Small intestine (tissue), 16 donors: ENCODE results near the gene GNL3L. TPM values are rescaled to one million over a fixed set of nuclear protein-coding genes. Genes with fewer than 3 reads are reported as not detected.
A peak's percentile ranks its signal among the peaks of the same experiment; 100 is the strongest.
"Not testable (repeated sequence)": the region's sequence is repeated elsewhere in the genome, so short reads cannot be mapped to it uniquely, and the experiment has no call there.

ENCODE experiments used
- DNase-seq, 2 donors: peaks; one replicate each; pipeline versions ENCODE4 v3.0.0 to v3.0.0-alpha.2; 2013
- FAIRE-seq: peaks from 2 replicates; lab custom pipeline; 2012; peaks lifted over from hg19 to GRCh38; lab: Jason Lieb, UNC
- H3K27ac ChIP-seq, 3 donors: one replicate each; pipeline ENCODE4 v1.5.1; 2013; ENCODE audit warnings: low read length in 2 of 3, mild to moderate bottlenecking in 2 of 3, control low read depth in 1 of 3, inconsistent platforms in 1 of 3, low read depth in 1 of 3, moderate library complexity in 1 of 3
- H3K27me3 ChIP-seq, 3 donors: one replicate each; pipeline ENCODE4 v1.6.1; 2013; ENCODE audit warnings: low read length in 3 of 3, inconsistent platforms in 1 of 3; ENCODE audit not compliant: control insufficient read depth in 3 of 3, insufficient read depth in 3 of 3
- H3K36me3 ChIP-seq, 3 donors: one replicate each; pipeline ENCODE4 v1.6.1; 2013; ENCODE audit warnings: low read length in 3 of 3, inconsistent platforms in 1 of 3, low read depth in 1 of 3, mild to moderate bottlenecking in 1 of 3, moderate library complexity in 1 of 3; ENCODE audit not compliant: control insufficient read depth in 3 of 3, insufficient read depth in 2 of 3
- H3K4me1 ChIP-seq, 3 donors: one replicate each; pipeline ENCODE4 v1.6.1; 2013; ENCODE audit warnings: low read length in 2 of 3, inconsistent platforms in 1 of 3, low read depth in 1 of 3, mild to moderate bottlenecking in 1 of 3, moderate library complexity in 1 of 3; ENCODE audit not compliant: control insufficient read depth in 3 of 3, insufficient read depth in 2 of 3
- H3K4me3 ChIP-seq, 3 donors: one replicate each; pipeline ENCODE4 v1.5.1; 2013; ENCODE audit warnings: low read length in 3 of 3, control low read depth in 1 of 3, inconsistent platforms in 1 of 3, low read depth in 1 of 3, mild to moderate bottlenecking in 1 of 3, moderate library complexity in 1 of 3
- H3K9me3 ChIP-seq, 2 donors: one replicate each; pipeline ENCODE4 v1.6.1; 2013; ENCODE audit warnings: low read depth in 1 of 2, low read length in 1 of 2; ENCODE audit not compliant: control insufficient read depth in 2 of 2, insufficient read depth in 1 of 2
- WGBS, 3 donors: extraction: QIAGEN DNeasy Blood & Tissue Kit; methylation state at CpG; one replicate each; pipeline ENCODE4 v1.1.7; 2013; 5-methylcytosine and 5-hydroxymethylcytosine counted together
- long read RNA-seq, 10 donors: transcript quantifications; one replicate each; lab custom pipeline, GENCODE V29; 2026
- polyA plus RNA-seq, 4 donors: library from polyadenylated mRNA; stranded (reverse) in 3 of 4; unstranded in 1 of 4; fragments of 200-250 nt in 3 of 4; fragments of 120-200 nt in 1 of 4; gene quantifications; one replicate each; pipeline versions ENCODE4 v1.2.1 to v1.2.3, GENCODE V29; 2013
- donor health status: healthy with polysubstance abuse.
- donor health status: control.
- donor health status: control.
- donor health status: Bipolar disorder and iron deficiency.
- donor health status: healthy.

The GNL3L gene, protein sequence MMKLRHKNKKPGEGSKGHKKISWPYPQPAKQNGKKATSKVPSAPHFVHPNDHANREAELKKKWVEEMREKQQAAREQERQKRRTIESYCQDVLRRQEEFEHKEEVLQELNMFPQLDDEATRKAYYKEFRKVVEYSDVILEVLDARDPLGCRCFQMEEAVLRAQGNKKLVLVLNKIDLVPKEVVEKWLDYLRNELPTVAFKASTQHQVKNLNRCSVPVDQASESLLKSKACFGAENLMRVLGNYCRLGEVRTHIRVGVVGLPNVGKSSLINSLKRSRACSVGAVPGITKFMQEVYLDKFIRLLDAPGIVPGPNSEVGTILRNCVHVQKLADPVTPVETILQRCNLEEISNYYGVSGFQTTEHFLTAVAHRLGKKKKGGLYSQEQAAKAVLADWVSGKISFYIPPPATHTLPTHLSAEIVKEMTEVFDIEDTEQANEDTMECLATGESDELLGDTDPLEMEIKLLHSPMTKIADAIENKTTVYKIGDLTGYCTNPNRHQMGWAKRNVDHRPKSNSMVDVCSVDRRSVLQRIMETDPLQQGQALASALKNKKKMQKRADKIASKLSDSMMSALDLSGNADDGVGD
- 10 to 100 TPM in 2 of 4 donors, 1 to 10 TPM in 2; 4.3 to 15.2 (median 9.1) TPM for polyA plus RNA-seq
- long read RNA-seq, donor 1, partial matches to known transcripts = 0 of 2 reads
- long read RNA-seq, donor 1, other reads (novel, unspliced or antisense) = 0 of 2 reads
- long read RNA-seq, donor 2 = 0 reads
- long read RNA-seq, donor 3 = 0 reads
- long read RNA-seq, donor 4 = 0 reads
- long read RNA-seq, donor 5 = 0 reads
- long read RNA-seq, donor 6, partial matches to known transcripts = 0 of 1 reads
- long read RNA-seq, donor 6, other reads (novel, unspliced or antisense) = 0 of 1 reads
- long read RNA-seq, donor 7 = 0 reads
- long read RNA-seq, donor 8 = 0 reads
- long read RNA-seq, donor 9 = 0 reads
- long read RNA-seq, donor 10 = 0 reads

DNA sequence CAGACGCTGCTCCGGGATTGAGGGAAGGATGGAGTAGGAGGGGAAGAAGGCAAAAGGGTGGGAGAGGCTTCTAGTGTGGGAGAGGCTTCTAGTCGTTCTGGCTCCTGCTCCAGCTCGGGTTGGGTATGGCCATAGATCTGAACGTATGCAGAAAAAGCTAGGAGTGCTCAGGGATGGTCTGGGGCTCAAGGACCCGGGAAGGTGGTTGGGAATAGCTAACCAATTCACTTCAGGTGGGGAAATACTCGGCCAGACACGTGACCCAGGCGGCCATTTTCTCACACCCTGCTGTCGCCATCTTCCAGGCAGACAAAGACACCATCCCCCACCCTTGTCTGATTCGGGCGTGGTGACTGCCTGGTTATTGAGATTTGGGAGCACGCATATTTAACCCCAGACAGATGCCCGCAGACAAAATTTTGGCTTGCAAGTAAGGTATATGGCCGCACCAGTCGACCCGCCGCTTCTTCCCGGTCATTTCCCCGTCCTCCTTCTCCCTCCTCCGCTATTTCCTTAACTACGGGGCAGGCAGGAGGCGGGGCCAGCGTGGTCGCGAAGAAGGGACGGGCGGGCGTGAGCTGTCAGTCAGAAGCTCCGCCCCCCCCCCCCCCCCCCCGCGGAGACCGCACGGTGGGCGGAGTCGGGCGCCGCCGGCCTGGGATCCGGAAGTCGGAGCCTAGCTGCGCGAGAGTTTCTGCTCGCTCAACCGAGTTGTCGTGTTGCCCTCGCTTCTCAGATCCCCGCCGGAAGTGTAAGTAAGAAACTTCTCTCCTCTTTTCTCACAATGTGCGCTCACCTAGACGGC, at the start of gene GNL3L:
GNL3L (plus strand) TSS at position 668 of the 805 bp plus-strand sequence. CDS start 2,348 bp downstream, outside the sequence.
- peaks cover 0 to 6% (median 0%) of the 10 kb centered on the region in 3 donors for H3K4me1 ChIP-seq
- WGBS, 3 donors = 3 to 38% (median 18%) methylated on average over 29 to 37 of the region's 51 CpGs
- H3K9me3 ChIP-seq = no peaks in the 10 kb centered on the region
- DNase-seq (peak; percentile 85 to 92), FAIRE-seq (no peak)
- peak within 1 kb of the TSS in 2 of 3 donors; percentile 87 to 91 for H3K27ac ChIP-seq
- H3K27me3 ChIP-seq = no peaks in the 10 kb centered on the region
- H3K4me3 ChIP-seq = peak within 1 kb of the TSS; percentile 41 to 89 (median 63)
- H3K36me3 ChIP-seq = peaks cover 0 to 11% (median 0%) of the 10 kb centered on the region in 3 donors

DNA sequence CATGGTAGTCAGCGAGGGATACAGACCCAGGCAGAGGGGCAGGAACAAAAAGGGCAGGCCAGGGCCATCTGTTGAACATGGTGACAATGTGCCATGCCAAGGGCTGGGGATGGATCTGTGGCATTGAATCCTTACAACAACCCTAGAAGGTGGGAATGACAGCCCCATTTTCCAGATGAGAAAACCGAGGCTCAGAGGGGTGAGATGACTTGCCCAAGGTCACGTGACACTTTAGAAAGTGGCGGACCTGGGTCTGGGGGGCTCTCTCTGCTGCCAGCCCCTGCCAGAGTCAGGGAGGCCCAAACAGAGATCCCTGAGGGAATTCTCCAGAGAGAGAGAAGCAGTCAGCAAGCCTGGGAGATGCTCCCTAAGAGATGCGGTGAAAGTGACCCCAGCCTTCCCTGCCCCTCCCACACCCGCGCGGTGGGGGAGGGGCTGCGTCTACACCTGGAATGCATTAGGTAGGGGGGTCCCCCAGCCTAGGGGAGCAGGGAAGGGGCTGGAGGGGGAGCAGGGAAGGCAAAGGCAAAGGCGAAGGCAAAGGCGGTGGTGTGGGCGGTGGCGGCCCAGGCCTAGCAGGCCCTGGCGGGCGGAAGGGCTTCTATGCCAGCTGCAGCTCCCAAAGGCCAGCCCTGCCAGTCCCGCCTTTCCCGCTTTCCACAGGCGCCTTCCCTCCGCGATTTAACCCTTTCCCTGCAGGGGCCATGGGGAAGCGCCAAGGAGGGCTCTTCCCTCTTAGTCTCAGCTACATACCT, 47.0 kb upstream of the GNL3L start:
- Histone ChIP-seq H3K36me3 (no peaks in the 10 kb centered on the region), H3K27ac (peak overlapping the region in 2 of 3 donors; percentile 65 to 66), H3K27me3 (no peaks in the 10 kb centered on the region), H3K4me1 (peaks cover 0 to 10% (median 0%) of the 10 kb centered on the region in 3 donors), H3K9me3 (no peaks in the 10 kb centered on the region), H3K4me3 (no peak overlapping the region)
- WGBS, 3 donors = 44 to 53% (median 47%) methylated on average over 9 to 21 of the region's 21 CpGs
- DNase-seq (no peak), FAIRE-seq (no peak)

DNA sequence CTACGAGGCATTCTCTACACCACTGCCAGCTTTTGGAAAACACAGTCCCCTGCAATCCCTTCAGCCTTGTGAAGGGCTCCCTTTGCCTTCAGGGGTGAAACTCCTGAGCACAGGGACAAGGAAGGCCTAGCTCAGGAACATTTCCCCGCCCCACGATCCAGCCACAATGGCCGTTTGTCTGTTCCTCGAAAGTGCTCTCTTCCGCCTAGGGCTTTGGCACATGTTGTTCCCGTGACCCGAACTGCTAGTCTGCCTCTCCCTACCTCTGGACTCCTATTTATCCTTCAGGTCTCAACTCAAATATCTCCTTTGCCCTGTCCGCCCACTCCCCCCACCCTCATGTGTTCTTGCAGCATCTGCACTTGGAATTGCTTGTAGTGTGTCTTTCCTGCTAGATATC, 46.1 kb upstream of the GNL3L start:
- H3K4me1 ChIP-seq = peaks cover 0 to 9% (median 0%) of the 10 kb centered on the region in 3 donors
- no peaks in the 10 kb centered on the region for H3K36me3 ChIP-seq
- H3K9me3 ChIP-seq = no peaks in the 10 kb centered on the region
- no peaks in the 10 kb centered on the region for H3K27me3 ChIP-seq
- WGBS, 3 donors = 62 to 79% (median 74%) methylated on average over 6 to 9 of the region's 9 CpGs
- H3K4me3 ChIP-seq = no peak overlapping the region
- DNase-seq (no peak), FAIRE-seq (no peak)
- peak overlapping the region in 1 of 3 donors; percentile 34 for H3K27ac ChIP-seq

DNA sequence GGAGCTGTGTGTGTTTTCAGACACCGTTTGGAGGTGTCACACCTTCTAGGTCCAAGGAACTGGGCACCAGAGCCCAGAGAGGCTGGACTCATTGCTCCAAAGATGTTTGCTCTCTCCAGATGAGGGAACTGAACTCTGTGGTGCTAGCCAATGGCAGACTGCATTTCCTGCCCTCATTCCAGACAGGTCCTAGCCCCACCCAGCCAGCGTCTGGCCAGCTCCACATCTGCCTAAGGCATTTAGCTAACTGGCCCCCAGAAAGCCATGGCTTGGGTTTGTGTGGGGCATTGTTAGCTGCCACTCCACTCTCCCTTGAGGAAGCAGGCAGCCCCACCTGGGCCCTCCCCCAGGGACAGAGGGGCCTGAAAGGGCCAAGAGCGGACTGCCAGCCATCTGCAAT, 45.4 kb upstream of the GNL3L start:
- DNase-seq = no peak
- Histone ChIP-seq H3K27me3 (no peaks in the 10 kb centered on the region), H3K36me3 (no peaks in the 10 kb centered on the region), H3K4me1 (peaks cover 0 to 5% (median 0%) of the 10 kb centered on the region in 3 donors), H3K27ac (no peak overlapping the region), H3K9me3 (no peaks in the 10 kb centered on the region), H3K4me3 (no peak overlapping the region)
- FAIRE-seq = no peak
- 48 to 57% (median 50%) methylated on average over 2 to 3 of the region's 3 CpGs for WGBS, 3 donors

DNA sequence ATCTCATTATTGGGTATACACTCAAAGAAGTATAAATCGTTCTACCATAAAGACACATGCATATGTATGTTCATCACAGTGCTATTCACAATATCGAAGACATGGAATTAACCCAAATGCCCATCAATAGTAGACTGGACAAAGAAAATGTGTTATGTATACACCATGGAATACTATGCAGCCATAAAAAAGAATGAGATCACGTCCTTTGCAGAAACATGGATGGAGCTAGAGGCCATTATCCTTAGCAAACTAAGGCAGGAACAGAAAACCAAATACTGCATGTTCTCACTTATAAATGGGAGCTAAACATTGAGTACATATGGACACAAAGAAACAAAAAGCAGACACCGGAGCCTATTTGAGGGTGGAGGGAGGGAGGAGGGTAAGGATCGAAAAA, 40.2 kb upstream of the GNL3L start:
- H3K27me3 ChIP-seq, DNase-seq, H3K27ac ChIP-seq, FAIRE-seq, H3K4me1 ChIP-seq, H3K9me3 ChIP-seq, H3K36me3 ChIP-seq, H3K4me3 ChIP-seq: not testable (repeated sequence)
- WGBS, 3 donors = 90 to 96% (median 95%) methylated on average over 5 of the region's 5 CpGs

DNA sequence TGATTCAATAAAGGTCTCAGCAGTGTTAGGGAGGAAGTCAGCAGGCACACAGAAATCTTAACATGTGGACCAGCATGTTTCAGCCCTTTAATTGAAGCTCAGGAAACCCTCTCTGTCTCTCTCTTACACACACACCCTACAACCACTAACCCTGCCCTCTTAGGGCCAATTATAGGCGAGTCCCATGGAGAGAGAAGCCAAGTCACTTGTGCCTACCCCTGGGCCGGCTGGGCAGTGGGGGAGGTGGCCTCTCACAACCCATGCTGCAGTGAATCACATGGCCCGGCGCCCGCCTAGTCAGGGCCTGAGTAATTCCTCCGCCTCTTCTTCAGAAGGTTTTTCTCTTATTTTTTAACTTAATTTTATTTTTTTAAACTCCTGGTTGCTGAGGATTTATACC, 37.7 kb upstream of the GNL3L start:
- H3K4me1 ChIP-seq = no peaks in the 10 kb centered on the region
- no peak for FAIRE-seq
- H3K4me3 ChIP-seq = no peak overlapping the region
- H3K27ac ChIP-seq = no peak overlapping the region
- H3K36me3 ChIP-seq = peaks cover 0 to 2% (median 0%) of the 10 kb centered on the region in 3 donors
- WGBS, 3 donors = 56 to 69% (median 62%) methylated on average over 6 of the region's 6 CpGs
- H3K9me3 ChIP-seq = no peaks in the 10 kb centered on the region
- no peaks in the 10 kb centered on the region for H3K27me3 ChIP-seq
- no peak for DNase-seq

DNA sequence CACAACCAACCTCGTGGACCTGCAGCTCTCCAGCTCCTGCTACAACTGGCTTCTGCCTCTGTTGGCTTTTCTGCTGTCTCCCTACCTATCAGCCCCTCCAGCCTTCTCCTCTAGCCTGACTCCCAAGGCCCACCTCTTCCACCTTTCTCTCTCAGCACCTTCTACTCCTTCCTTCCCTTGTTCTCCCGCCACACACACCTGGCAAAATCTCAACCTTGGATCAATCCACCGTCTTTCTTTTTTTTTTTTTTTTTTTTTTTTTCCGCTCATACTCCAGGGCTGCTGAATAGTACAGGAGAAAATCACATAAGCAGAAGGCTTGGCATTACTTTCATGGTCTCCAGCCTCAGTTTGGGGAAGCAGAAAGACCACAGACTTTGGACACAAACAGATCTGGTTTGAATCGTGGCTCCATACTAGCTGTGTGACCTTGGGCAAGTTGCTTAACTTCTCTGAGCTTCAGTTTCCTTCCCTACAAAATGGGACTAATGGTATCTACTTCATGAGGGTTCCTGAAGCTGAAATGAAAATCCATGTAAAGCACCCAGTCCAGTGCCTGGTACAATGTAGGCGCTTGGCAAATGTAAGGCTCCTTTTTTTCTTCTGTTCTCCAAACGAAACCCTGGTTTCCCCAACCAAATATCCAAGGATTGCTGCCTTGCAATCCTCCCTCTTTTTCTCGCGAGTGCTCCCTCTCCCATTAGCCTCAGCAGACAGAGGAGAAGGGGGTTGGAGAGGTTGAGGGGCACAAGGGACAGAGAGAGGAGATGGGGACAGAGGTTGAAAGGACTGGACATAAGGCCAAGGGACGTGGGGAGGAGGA, 35.6 kb upstream of the GNL3L start:
- 29 to 50% (median 44%) methylated on average over 10 of the region's 10 CpGs for WGBS, 3 donors
- peak overlapping the region in 1 of 3 donors; percentile 33 for H3K27ac ChIP-seq
- peaks cover 0 to 2% (median 0%) of the 10 kb centered on the region in 3 donors for H3K36me3 ChIP-seq
- H3K4me3 ChIP-seq = peak overlapping the region in 2 of 3 donors; percentile 58 to 62
- no peaks in the 10 kb centered on the region for H3K27me3 ChIP-seq
- DNase-seq (no peak), FAIRE-seq (no peak)
- no peaks in the 10 kb centered on the region for H3K4me1 ChIP-seq
- no peaks in the 10 kb centered on the region for H3K9me3 ChIP-seq
